ENCODE measurements around the gene DPYD. TPM values are rescaled to one million over a fixed set of nuclear protein-coding genes. Genes with fewer than 3 reads are reported as not detected.

The DPYD gene
- total and polyA plus RNA-seq, 9 of the 15 experiments (the other 6 are each of a cell fraction or from before 2014, with no cell fraction given), result 0.03 to 0.25 (median 0.08) TPM; not detected in 2

DNA sequence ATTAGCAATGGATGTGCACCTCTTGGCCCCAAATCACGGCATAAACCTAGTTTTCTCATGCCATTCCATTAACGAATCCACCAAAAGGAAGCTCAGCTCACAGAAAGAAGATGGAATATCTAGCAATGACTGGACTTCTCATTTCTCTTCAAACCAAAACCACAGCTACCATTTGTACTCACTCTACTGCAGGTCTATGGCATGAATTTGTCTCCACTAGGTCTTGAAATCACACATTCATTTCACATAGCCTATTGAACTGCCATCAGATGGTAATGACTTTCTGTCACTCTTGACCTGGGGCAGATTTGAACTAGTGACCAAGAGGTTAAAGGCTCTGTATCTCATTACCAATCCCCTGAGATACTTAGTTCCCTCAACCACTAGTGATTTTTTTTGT, 382.7 kb downstream of the DPYD start:
- no TSS peak for BruUV-seq (replicated peaks)
- POLR2A ChIA-PET, result no interaction called here
- H2AFZ ChIP-seq (ENCODE audit: low read depth, low read length), result no peak overlapping the region
- no peaks in the 10 kb centered on the region for H3K79me2 ChIP-seq (ENCODE audit: control insufficient read depth, insufficient read depth, low read length)
- no peaks in the 10 kb centered on the region for H3K36me3 ChIP-seq (ENCODE audit: control insufficient read depth, insufficient read depth, low read length)
- in situ Hi-C loops (cut with MboI), result no loop called here
- no peak for ATAC-seq
- H3K27me3 ChIP-seq (ENCODE audit: control insufficient read depth in 2 of 2, insufficient read depth in 2 of 2, low read length in 2 of 2), result no peaks in the 10 kb centered on the region
- CTCF ChIA-PET (ENCODE audit: low intra/inter-chr PET ratio), result no interaction called here
- no peak overlapping the region for H3K27ac ChIP-seq (ENCODE audit: extremely low read depth, low read depth, low read length)
- H3K4me3 ChIP-seq, result no peak overlapping the region
- no peaks in the 10 kb centered on the region for H3K9me1 ChIP-seq (ENCODE audit: control insufficient read depth, insufficient read depth, low read length)
- FAIRE-seq, result no peak
- TF ChIP-seq, protein P1, sequence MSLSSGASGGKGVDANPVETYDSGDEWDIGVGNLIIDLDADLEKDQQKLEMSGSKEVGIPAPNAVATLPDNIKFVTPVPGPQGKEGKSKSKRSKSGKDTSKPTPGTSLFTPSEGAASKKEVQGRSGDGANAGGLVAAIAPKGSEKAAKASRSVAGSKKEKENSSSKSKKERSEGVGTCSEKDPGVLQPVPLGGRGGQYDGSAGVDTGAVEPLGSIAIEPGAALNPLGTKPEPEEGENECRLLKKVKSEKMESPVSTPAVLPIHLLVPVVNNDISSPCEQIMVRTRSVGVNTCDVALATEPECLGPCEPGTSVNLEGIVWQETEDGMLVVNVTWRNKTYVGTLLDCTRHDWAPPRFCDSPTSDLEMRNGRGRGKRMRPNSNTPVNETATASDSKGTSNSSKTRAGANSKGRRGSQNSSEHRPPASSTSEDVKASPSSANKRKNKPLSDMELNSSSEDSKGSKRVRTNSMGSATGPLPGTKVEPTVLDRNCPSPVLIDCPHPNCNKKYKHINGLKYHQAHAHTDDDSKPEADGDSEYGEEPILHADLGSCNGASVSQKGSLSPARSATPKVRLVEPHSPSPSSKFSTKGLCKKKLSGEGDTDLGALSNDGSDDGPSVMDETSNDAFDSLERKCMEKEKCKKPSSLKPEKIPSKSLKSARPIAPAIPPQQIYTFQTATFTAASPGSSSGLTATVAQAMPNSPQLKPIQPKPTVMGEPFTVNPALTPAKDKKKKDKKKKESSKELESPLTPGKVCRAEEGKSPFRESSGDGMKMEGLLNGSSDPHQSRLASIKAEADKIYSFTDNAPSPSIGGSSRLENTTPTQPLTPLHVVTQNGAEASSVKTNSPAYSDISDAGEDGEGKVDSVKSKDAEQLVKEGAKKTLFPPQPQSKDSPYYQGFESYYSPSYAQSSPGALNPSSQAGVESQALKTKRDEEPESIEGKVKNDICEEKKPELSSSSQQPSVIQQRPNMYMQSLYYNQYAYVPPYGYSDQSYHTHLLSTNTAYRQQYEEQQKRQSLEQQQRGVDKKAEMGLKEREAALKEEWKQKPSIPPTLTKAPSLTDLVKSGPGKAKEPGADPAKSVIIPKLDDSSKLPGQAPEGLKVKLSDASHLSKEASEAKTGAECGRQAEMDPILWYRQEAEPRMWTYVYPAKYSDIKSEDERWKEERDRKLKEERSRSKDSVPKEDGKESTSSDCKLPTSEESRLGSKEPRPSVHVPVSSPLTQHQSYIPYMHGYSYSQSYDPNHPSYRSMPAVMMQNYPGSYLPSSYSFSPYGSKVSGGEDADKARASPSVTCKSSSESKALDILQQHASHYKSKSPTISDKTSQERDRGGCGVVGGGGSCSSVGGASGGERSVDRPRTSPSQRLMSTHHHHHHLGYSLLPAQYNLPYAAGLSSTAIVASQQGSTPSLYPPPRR (CRISPR knock-in tag; IDR thresholded peaks at IDR 0.05; ENCODE audit: borderline replicate concordance), result no peak
- TF ChIP-seq, protein P2, sequence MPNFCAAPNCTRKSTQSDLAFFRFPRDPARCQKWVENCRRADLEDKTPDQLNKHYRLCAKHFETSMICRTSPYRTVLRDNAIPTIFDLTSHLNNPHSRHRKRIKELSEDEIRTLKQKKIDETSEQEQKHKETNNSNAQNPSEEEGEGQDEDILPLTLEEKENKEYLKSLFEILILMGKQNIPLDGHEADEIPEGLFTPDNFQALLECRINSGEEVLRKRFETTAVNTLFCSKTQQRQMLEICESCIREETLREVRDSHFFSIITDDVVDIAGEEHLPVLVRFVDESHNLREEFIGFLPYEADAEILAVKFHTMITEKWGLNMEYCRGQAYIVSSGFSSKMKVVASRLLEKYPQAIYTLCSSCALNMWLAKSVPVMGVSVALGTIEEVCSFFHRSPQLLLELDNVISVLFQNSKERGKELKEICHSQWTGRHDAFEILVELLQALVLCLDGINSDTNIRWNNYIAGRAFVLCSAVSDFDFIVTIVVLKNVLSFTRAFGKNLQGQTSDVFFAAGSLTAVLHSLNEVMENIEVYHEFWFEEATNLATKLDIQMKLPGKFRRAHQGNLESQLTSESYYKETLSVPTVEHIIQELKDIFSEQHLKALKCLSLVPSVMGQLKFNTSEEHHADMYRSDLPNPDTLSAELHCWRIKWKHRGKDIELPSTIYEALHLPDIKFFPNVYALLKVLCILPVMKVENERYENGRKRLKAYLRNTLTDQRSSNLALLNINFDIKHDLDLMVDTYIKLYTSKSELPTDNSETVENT (CRISPR knock-in tag; IDR thresholded peaks at IDR 0.05), result no peak
- no peak for TF ChIP-seq ILK (tag; IDR thresholded peaks at IDR 0.05; ENCODE audit: borderline replicate concordance, low read depth)
- intact Hi-C loops (cut with micrococcal nuclease), result no loop called here
- DNase-seq (ENCODE audit: extremely low read depth in 1 of 4, low spot score in 3 of 4), result no peak
- no peaks in the 10 kb centered on the region for H3K4me1 ChIP-seq (replicated peaks in 1 of 2; ENCODE audit: control insufficient read depth in 2 of 2, insufficient read depth in 2 of 2, low read length in 2 of 2)
- no peaks in the 10 kb centered on the region for H3K9me3 ChIP-seq (replicated peaks; ENCODE audit: control insufficient read depth, insufficient read depth, low read depth, low read length)
- H3K9ac ChIP-seq (ENCODE audit: insufficient read depth in 1 of 2, low read depth in 2 of 2, low read length in 2 of 2), result no peak overlapping the region
- 0% methylated on average over 2 of the region's 2 CpGs for WGBS (ENCODE audit: insufficient coverage, low coverage, missing lambda C conversion rate)
- no peaks in the 10 kb centered on the region for H4K20me1 ChIP-seq (replicated peaks; ENCODE audit: control insufficient read depth, insufficient read depth, low read length)
- no peak overlapping the region for H3K4me2 ChIP-seq (ENCODE audit: insufficient read depth, low read length)
